HAP-1 (cell line): Measurements from ENCODE around the gene HSH2D.
"Not testable (repeated sequence)": the region's sequence is repeated elsewhere in the genome, so short reads cannot be mapped to it uniquely, and the experiment has no call there.

ENCODE experiments used
- DNase-seq, 2 experiments: peaks; one replicate each; pipeline ENCODE4 v3.0.0-alpha.2; 2016 to 2020; ENCODE audit warnings: low spot score in 2 of 2
- H3K27me3 ChIP-seq: fragments of 250-450 bp; sonication (Bioruptor Pico); 2 replicates; pipeline ENCODE4 v1.5.1; 2020; ENCODE audit warnings: low read depth, mild to moderate bottlenecking, moderate library complexity
- H3K36me3 ChIP-seq: fragments of 250-450 bp; sonication (Bioruptor Pico); replicated peaks from 2 replicates; pipeline ENCODE4 v1.5.1; 2020; ENCODE audit warnings: mild to moderate bottlenecking
- H3K4me1 ChIP-seq: fragments of 250-450 bp; sonication (Bioruptor Pico); 2 replicates; pipeline ENCODE4 v1.5.1; 2020; ENCODE audit warnings: mild to moderate bottlenecking
- H3K4me3 ChIP-seq: fragments of 250-450 bp; sonication (Bioruptor Pico); 2 replicates; pipeline ENCODE4 v1.5.1; 2020; ENCODE audit warnings: mild to moderate bottlenecking, moderate library complexity
- H3K9me3 ChIP-seq: fragments of 250-450 bp; sonication (Bioruptor Pico); 2 replicates; pipeline ENCODE4 v1.5.1; 2020; ENCODE audit warnings: mild to moderate bottlenecking, moderate library complexity
- in situ Hi-C: fragments of 300-500 bp; cut with MboI; formaldehyde crosslinking; loops from 3 replicates; pipeline ENCODE4 v1.14.3; 2020; ENCODE audit warnings: low sequenced_read_pairs, inconsistent platforms, mixed read lengths

The HSH2D gene, protein sequence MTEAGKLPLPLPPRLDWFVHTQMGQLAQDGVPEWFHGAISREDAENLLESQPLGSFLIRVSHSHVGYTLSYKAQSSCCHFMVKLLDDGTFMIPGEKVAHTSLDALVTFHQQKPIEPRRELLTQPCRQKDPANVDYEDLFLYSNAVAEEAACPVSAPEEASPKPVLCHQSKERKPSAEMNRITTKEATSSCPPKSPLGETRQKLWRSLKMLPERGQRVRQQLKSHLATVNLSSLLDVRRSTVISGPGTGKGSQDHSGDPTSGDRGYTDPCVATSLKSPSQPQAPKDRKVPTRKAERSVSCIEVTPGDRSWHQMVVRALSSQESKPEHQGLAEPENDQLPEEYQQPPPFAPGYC

GRCh38 chr19:16143399-16144215, at the start of gene HSH2D:
TSS of gene HSH2D (plus strand) at chr19:16143685. CDS start at chr19:16148751, 5,066 bp downstream.
- in situ Hi-C loops, result no loop called here
- no peaks in the 10 kb centered on the region for H3K36me3 ChIP-seq
- no peak for DNase-seq
- no peaks in the 10 kb centered on the region for H3K4me1 ChIP-seq
- H3K4me3 ChIP-seq, result no peak within 1 kb of the TSS
- H3K9me3 ChIP-seq, result no peaks in the 10 kb centered on the region
- no peaks in the 10 kb centered on the region for H3K27me3 ChIP-seq

DNA sequence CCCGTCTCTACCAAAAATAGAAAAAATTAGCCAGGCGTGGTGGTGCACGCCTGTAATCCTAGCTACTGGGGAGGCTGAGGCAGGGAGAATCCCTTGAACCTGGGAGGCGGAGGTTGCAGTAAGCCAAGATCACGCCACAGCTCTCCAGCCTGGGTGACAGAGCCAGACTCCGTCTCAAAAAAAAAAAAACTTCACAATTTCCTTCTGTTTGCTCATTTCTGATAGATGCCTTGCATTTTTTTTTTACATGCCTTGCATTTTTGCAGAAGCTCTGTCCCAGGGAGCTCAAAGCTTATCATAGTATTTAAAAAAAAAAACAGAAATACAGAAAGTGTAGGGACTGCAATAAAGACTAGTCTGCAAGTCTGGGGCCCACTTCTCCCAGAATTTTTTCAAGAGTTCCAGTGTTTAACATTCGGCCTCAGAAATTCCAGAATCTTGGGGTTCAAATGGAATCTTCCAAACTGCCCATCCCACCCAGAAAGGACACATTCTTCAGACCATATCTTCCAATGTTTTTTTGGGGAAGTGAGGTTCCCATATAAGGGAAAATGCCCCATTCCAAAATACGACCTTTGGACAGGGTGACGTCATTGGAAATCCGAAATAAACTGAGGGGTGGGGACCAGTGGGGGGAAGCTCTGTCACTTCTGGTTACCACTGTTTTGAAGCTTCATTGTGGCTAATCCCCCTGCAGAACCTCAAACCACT, 49.0 kb upstream of the HSH2D start:
- H3K4me1 ChIP-seq, result no peaks in the 10 kb centered on the region; the same call in 1 of the 2 replicates
- peaks cover 92% of the 10 kb centered on the region for H3K36me3 ChIP-seq
- H3K4me3 ChIP-seq, result no peak overlapping the region
- in situ Hi-C loops, result no loop called here
- no peak for DNase-seq
- H3K9me3 ChIP-seq, result no peaks in the 10 kb centered on the region
- H3K27me3 ChIP-seq, result no peaks in the 10 kb centered on the region

DNA sequence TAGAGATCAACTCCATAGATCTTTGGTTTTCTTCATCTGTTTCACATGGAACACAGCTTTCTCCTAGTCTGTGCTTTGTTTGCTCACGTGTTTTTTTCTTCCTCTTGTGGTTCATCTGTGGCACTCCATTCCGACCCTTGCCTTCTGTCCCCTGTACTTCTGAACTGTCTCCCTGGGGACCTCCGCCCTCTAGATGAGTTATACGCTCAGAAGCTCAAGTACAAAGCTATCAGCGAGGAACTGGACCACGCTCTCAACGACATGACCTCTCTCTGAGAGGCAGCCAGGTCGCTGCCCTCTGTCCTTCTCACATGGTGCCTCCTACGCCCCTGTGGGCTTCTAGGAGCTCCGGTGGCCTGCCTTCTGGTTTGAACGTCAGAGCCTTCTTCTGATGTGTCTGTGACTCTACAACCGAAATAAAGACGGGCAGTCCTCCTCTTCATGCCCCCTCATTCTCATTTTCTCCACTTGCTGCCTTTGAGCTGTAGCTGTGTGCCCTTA, 48.4 kb upstream of the HSH2D start:
- in situ Hi-C loops, result no loop called here
- no peak for DNase-seq
- peaks cover 93% of the 10 kb centered on the region for H3K36me3 ChIP-seq
- H3K4me3 ChIP-seq, result no peak overlapping the region
- no peaks in the 10 kb centered on the region for H3K27me3 ChIP-seq
- H3K9me3 ChIP-seq, result no peaks in the 10 kb centered on the region
- H3K4me1 ChIP-seq, result no peaks in the 10 kb centered on the region; the same call in 1 of the 2 replicates

- no peak overlapping the region for H3K4me3 ChIP-seq
- H3K9me3 ChIP-seq, result no peaks in the 10 kb centered on the region
- in situ Hi-C loops, result no loop called here
- H3K36me3 ChIP-seq, result peaks cover 93% of the 10 kb centered on the region
- H3K27me3 ChIP-seq, result no peaks in the 10 kb centered on the region
- H3K4me1 ChIP-seq, result no peaks in the 10 kb centered on the region; the same call in 1 of the 2 replicates
- no peak for DNase-seq
Measured at GRCh38 chr19:16096280-16096855, 47.1 kb upstream of the HSH2D start.

- Histone ChIP-seq H3K9me3 (no peaks in the 10 kb centered on the region), H3K36me3 (peaks cover 92% of the 10 kb centered on the region), H3K27me3 (no peaks in the 10 kb centered on the region), H3K4me3 (no peak overlapping the region), H3K4me1 (no peaks in the 10 kb centered on the region; the same call in 1 of the 2 replicates)
- DNase-seq, result no peak
- in situ Hi-C loops, result no loop called here
Measured at GRCh38 chr19:16098416-16098768, 45.1 kb upstream of the HSH2D start.

DNA sequence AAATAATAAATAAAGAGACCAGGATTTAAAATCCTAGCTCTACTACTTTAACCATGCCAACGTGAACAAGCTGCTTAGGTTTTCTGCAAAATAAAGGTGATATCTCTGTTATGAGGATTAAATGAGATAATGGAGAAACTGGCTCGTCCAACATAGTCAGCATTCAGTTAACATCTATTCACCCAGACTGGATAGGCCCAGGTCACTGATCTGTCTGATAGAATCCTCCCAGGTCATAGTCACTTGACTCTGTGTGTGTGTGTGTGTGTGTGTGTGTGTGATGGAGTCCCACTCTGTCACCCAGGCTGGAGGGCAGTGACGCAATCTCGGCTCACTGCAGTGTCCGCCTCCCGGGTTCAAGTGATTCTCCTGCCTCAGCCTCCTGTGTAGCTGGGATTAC, 44.7 kb upstream of the HSH2D start:
- Histone ChIP-seq H3K4me3 (no peak overlapping the region), H3K4me1 (no peaks in the 10 kb centered on the region; the same call in 1 of the 2 replicates), H3K9me3 (no peaks in the 10 kb centered on the region), H3K27me3 (no peaks in the 10 kb centered on the region), H3K36me3 (peaks cover 90% of the 10 kb centered on the region)
- no peak for DNase-seq
- in situ Hi-C loops, result no loop called here

- H3K4me1 ChIP-seq, H3K4me3 ChIP-seq, H3K27me3 ChIP-seq, H3K9me3 ChIP-seq, DNase-seq, in situ Hi-C loops: not testable (repeated sequence)
- H3K36me3 ChIP-seq, result peaks cover 84% of the 10 kb centered on the region
Measured at GRCh38 chr19:16099314-16099965, 44.0 kb upstream of the HSH2D start.

GRCh38 chr19:16100524-16100923, 43.0 kb upstream of the HSH2D start:
- Histone ChIP-seq H3K27me3 (no peaks in the 10 kb centered on the region), H3K36me3 (peaks cover 73% of the 10 kb centered on the region), H3K9me3 (no peaks in the 10 kb centered on the region), H3K4me3 (no peak overlapping the region), H3K4me1 (no peaks in the 10 kb centered on the region; the same call in 1 of the 2 replicates)
- in situ Hi-C loops, result no loop called here
- no peak for DNase-seq

DNA sequence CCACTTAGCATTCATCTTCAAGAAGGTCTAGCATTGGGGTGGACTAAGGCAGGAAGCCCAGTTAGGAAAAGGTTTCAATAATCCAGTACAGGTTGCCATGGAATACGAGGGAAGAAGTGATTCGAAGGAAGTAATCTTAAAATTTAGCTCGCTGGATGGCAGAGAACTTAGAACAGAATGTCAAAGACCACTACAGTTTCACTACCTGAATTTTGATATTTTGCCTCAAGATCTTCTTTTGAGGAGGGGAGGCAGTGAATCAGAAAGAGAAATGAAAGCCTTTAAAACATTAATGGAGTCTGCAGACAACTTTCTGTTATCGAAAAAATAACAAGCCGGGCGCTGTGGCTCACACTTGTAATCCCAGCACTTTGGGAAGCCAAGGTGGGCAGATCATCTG, 38.8 kb upstream of the HSH2D start:
- H3K9me3 ChIP-seq, result no peaks in the 10 kb centered on the region
- no peaks in the 10 kb centered on the region for H3K27me3 ChIP-seq
- in situ Hi-C loops, result no loop called here
- no peaks in the 10 kb centered on the region for H3K4me1 ChIP-seq
- peaks cover 38% of the 10 kb centered on the region for H3K36me3 ChIP-seq
- DNase-seq, result no peak
- no peak overlapping the region for H3K4me3 ChIP-seq

GRCh38 chr19:16106121-16106520, 37.4 kb upstream of the HSH2D start:
- in situ Hi-C loops, result no loop called here
- Histone ChIP-seq H3K4me3 (no peak overlapping the region), H3K27me3 (no peaks in the 10 kb centered on the region), H3K9me3 (no peaks in the 10 kb centered on the region), H3K4me1 (peaks cover 5% of the 10 kb centered on the region), H3K36me3 (peaks cover 24% of the 10 kb centered on the region)
- DNase-seq, result no peak

- H3K4me3 ChIP-seq, result peak within 1 kb of the TSS; percentile 99
- H3K36me3 ChIP-seq, result peaks cover 13% of the 10 kb centered on the region
- peaks cover 16% of the 10 kb centered on the region for H3K4me1 ChIP-seq
- in situ Hi-C loops, result no loop called here
- DNase-seq, result peak; percentile 97 to 98
- no peaks in the 10 kb centered on the region for H3K27me3 ChIP-seq
- no peaks in the 10 kb centered on the region for H3K9me3 ChIP-seq
Measured at GRCh38 chr19:16111160-16111908, 32.2 kb upstream of the HSH2D start, which contains the start of gene RAB8A. TSS of gene RAB8A (plus strand) at chr19:16111889. CDS start at chr19:16111902, 13 bp downstream.

- DNase-seq, result no peak
- peaks cover 16% of the 10 kb centered on the region for H3K4me1 ChIP-seq
- H3K9me3 ChIP-seq, result no peaks in the 10 kb centered on the region
- in situ Hi-C loops, result no loop called here
- H3K27me3 ChIP-seq, result no peaks in the 10 kb centered on the region
- peak overlapping the region; percentile 99 for H3K4me3 ChIP-seq
- H3K36me3 ChIP-seq, result peaks cover 15% of the 10 kb centered on the region
Measured at GRCh38 chr19:16111909-16112752, 31.4 kb upstream of the HSH2D start.
